GM21737 (cell line): ENCODE data around the gene C5orf52.
A peak's percentile ranks its signal among the peaks of the same experiment; 100 is the strongest.

Experiments used
- ATAC-seq: cut with Tn5 transposase; IDR thresholded peaks from one replicate; pipeline ENCODE4 v1.9.1; 2021; ENCODE audit warnings: mild to moderate bottlenecking, moderate library complexity; ENCODE audit not compliant: unreplicated experiment

The C5orf52 gene

GRCh38 chr5:157670662-157671591 lies at the start of gene C5orf52:
Gene C5orf52 (plus strand): TSS chr5:157671533. CDS start chr5:157671615, 82 bp downstream.
- no peak for ATAC-seq

DNA sequence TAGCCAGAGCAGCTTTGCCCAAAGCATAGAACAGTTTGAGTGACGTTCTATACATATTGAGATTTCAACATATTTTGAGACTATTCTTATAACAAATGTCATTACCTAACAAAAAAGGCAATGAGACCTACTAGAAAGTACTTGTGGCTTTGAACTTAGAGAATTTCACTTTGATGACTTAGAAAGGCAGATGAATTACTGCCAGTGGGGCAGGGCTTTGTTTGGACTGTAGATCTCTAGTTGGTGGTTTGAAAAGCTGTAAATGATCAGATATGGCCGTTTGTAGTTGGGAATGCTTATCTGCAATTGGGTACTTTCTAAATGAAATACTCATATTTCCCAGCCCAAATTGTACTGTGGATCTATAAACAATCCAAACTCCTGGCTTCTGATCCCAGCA lies 47.2 kb upstream of the C5orf52 start:
- ATAC-seq = no peak

DNA sequence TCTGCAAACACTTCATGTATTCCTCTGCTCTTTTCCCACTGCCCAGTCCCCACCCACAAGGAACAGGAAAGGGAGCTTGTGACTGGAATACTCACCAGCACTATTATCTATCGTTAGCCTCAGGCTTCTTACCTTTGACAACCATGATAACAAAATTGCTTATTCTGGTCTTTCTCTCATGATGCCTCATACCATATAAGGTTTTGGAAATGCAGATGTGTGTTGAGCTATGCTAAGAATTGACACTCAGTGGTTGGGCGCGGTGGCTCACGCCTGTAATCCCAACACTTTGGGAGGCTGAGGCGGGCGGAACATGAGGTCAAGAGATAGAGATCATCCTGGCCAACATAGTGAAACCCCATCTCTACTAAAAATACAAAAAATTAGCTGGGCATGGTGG lies 44.5 kb upstream of the C5orf52 start:
- no peak for ATAC-seq

- ATAC-seq = no peak
These were observed 41.0 kb upstream of the C5orf52 start for GRCh38 chr5:157630341-157630740.

GRCh38 chr5:157640406-157641066 lies 30.8 kb upstream of the C5orf52 start:
- ATAC-seq = no peak

DNA sequence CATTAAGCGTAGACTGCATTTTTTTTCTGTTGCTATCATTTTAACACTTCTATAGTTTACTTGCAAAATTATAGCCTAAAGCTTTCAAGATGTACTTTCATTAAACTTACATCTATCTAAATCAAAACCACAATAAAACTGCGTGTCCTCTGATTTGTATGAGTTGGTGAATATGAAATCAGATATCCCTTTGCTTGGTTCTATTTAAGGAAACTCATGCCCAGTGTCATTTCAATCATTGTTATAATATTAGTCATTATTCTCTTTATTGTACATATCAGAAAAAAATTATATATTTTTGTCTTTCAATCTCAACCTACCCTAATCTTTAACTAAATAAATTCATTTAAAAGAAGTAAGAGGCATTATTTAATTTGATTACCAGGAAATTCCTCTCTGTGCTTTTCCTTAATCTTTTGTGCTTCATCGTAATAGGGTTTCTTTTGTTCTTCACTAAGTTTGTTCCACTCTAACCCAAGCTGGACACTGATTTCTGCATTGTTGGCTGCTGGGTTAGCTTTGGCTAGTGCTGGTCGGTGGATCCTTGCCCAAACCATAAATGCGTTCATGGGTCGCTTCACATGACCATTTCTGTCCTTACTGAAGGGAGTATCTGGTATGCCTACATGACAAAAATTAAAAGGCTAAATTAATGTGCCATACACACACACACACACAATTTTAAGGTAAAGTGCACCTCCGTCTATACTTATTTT lies 22.9 kb upstream of the C5orf52 start:
- ATAC-seq = no peak

GRCh38 chr5:157649101-157649500 lies 22.2 kb upstream of the C5orf52 start:
- no peak for ATAC-seq

- ATAC-seq = no peak
These were observed 20.2 kb upstream of the C5orf52 start for GRCh38 chr5:157650991-157651611.

DNA sequence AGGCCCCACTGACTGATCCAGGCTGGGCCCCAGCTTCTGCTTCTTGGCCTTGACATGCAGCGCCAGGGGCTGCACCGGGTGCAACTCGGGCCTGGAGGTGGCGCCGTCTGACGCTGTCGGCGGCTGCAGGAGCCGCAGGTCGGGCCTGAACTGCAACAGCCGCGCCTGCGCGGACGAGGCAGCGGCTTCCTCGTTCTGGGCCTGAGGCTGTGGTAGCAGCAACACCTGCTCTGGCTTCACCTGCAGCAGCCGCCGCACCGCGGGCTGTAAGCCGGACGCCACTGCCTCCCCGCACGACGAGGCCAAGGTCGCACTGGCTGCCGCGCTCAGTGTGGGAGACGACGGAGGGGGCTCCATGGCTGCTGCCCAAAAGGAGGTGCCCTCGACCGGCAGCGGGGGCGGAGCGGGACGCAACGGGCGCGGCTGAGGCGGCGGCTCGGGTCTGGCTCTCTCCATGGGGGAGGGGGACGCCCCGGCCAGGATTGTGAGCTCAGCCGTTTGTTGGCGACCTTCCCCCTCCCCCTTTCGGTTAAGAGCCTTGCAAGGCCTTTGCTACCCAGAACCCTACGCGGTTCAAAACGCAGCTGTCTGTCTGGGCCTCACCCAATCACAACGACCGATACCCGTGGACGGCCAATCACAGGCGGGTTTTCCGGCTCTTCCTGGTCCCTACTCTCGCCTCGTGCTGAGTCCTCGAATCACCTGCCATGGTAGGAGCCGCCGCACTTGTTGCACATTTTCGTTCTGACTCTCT lies 19.5 kb upstream of the C5orf52 start:
- peak; percentile 76 for ATAC-seq

GRCh38 chr5:157652377-157652692 lies 19.0 kb upstream of the C5orf52 start, which contains the start of gene SOX30:
Gene SOX30 (minus strand): TSS chr5:157652438. CDS start chr5:157652078, 360 bp downstream.
- ATAC-seq = no peak

GRCh38 chr5:157657516-157657915 lies 13.8 kb upstream of the C5orf52 start:
- ATAC-seq = no peak

DNA sequence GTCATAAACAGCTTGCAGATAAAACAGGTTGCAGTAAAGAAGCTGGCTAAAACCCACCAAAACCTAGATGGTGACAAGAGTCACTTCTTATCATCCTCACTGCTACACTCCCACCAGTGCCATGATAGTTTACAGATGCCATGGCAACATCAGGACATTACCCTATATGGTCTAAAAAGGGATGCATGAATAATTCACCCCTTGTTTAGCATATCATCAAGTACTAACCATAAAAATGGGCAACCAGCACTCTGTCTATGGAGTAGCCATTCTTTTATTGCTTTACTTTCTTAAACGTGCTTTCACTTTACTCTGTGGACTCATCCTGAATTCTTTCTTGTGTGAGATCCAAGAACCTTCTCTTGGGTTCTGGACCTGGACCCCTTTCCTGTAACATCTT lies 12.4 kb upstream of the C5orf52 start:
- no peak for ATAC-seq

GRCh38 chr5:157659868-157660660 lies 11.3 kb upstream of the C5orf52 start:
- no peak for ATAC-seq

GRCh38 chr5:157665467-157666070 lies 5.8 kb upstream of the C5orf52 start:
- no peak for ATAC-seq

DNA sequence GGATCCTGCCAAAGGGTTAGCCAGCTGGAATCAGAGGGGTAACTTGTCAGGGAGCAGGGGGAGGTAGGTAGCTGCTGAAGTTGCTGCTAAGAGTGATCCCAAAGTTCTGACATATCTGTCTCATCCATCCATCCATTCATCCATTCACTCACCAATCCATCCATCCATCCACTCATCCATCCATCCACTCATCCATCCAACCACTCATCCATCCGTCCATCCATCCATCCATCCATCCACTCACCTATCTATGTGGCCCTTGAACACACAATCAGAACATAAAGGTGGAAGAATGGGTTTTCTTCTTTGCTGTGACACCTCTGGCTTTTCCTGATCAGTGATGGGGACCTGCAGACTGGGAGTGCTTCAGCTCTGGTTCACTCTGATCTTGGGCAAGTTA lies 3.0 kb upstream of the C5orf52 start:
- no peak for ATAC-seq

- ATAC-seq = no peak
These were observed 1.6 kb upstream of the C5orf52 start for GRCh38 chr5:157669701-157670097.

GRCh38 chr5:157671592-157672330 lies 428 bp downstream of the C5orf52 start:
- ATAC-seq = no peak

DNA sequence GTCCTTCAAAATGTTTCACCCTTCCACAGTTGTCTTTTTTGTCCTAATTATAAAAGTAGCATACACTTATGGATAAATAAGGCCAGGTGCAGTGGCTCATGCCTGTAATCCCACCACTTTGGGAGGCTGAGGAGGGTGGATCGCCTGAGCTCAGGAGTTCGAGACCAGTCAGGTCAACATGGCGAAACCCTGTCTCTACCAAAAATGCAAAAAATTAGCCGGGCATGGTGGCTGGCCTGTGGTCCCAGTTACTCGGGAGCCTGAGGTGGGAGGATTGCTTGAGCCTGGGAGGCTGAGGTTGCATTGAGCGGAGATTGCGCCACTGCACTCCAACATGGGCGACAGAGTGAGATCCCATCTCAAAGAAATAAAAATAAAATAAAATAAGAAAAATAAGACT lies 1.6 kb downstream of the C5orf52 start:
- no peak for ATAC-seq
